GM21447 (cell line): Measurements from ENCODE around the gene AKAP8L.

Experiments used
- ATAC-seq: cut with Tn5 transposase; IDR thresholded peaks from one replicate; pipeline ENCODE4 v1.9.1; 2021; ENCODE audit not compliant: unreplicated experiment

Gene AKAP8L

GRCh38 chr19:15436012-15436825 is 17.4 kb upstream of the AKAP8L start:
- no peak for ATAC-seq

GRCh38 chr19:15433519-15434069 is 14.8 kb upstream of the AKAP8L start:
- ATAC-seq, result no peak

GRCh38 chr19:15432629-15433518 is 14.1 kb upstream of the AKAP8L start:
- ATAC-seq, result peak; percentile 55

DNA sequence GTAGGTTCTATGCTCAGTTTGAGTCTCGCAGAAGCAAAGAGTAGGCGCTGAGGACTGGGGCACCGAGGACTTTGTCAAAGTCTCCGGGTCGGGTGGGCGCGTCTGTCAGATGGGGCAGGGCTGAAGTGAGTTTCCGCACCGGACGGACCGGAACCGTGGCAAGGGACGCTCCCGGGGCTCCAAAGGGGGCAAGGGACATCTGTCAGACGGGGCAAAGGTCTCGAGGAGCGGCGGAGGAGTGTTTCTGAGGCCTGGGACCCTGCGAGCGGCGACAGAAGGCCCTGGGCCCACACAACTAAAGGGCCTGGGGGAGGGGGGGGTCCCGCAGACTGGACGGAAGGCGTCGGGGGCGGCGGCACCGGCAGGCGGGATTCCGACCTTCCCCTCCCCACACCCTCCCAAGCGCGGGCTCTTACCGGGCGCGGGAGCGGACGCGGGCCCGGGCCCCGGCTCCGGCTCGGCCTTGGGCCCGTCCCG is 13.3 kb upstream of the AKAP8L start:
- peak; percentile 12 for ATAC-seq

DNA sequence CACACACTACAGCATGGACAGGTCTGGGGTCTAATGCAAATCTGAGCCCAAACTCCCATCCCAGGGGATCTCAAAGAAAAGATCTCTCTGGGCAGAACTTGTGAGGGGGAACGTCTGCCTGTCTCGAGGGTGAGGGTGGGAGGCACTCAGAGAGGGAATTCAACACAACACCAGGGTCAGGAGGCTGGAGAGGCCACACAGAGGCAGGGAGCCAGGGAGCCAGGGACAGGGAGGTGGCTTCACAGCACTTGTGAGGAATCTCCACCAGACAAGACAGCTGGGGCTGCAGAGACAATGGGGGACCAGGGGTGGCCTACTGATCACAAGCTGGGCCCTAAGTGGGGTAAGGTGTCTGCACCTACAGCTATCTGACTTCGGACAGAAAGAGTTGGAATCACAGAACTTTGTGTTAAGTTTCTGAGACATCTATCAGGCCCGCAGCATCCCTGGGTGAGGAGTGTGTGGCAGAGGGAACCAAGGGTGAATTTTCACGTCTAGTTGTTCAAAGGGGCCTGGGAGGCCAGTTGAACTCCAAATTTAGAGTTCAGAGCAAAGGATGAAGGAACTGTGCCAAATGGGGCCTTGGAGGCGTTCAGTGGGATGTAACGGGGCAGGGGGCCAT is 12.7 kb upstream of the AKAP8L start:
- ATAC-seq, result no peak

- ATAC-seq, result no peak
Observed at GRCh38 chr19:15430526-15431120, 11.8 kb upstream of the AKAP8L start.

DNA sequence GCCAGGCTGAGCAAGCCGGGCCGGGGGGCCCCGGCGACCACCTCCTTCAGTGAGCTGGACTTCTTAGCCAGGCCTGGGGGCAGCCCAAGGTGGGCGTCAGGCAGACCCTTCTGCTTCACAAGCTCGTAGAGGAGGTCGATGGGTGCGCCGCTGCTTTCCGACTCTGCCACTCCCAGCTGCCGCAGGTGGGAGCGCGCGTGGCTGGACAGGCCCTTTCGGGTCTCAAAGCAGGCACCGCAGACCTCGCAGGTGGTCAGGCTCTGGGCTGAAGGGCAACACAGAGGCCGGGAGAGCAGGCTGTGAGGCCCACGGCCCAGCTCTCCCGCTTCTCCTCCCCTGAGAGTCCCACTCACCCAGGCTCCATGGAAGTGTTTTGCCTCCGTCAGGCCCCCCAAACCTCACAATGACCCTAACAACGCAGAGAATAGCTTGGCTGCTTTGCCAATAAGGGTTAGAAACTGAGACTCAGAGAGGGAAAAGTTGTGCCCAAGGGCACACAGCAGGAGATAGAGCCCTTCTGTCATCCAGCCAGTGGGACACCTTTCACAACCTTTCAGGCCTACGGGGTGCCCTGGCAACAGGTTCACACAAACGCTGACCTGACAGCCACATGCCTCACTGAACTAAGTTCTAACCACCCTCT is 11.2 kb upstream of the AKAP8L start:
- no peak for ATAC-seq

DNA sequence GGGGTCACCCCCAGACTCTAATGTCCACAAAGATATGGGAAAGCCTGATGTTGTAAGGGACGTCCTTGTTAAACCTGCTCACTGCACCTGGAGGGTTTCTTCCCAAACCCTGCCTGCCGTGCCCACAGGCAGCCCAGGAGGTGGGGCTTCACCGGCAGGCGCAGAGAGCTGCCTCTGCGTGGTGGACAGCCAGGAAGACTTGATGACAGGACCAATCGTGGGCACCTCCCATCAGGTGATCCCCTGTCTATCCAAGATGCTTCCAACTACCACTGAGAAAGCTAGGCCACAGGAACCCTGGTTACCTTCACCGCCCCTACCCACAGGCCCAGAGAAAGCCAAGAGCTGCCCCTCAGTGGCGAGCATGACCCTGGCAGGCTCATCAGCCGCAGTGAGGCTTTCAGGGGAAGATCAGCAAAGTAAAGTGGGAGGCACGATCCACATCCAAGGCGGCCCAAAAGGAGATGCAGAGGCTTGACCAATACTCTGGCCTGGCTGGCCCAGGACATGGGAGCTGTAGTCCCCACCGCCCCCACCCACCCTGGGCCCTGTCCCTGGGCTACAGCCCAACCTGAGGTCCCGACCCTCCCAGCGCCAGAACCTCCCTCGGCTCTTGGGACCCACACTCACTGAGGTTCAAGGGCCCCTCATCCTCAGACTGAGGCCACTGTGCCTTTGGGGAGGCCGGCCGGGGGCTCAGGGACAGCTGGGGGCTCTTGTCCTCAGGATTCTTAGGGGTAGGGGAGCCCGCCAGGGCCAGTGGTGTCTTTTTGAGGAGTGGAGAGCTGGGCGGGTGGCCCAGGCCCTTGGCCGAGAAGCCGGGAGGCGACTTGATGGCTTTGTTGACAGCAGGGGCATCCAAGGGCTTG is 10.4 kb upstream of the AKAP8L start:
- no peak for ATAC-seq

DNA sequence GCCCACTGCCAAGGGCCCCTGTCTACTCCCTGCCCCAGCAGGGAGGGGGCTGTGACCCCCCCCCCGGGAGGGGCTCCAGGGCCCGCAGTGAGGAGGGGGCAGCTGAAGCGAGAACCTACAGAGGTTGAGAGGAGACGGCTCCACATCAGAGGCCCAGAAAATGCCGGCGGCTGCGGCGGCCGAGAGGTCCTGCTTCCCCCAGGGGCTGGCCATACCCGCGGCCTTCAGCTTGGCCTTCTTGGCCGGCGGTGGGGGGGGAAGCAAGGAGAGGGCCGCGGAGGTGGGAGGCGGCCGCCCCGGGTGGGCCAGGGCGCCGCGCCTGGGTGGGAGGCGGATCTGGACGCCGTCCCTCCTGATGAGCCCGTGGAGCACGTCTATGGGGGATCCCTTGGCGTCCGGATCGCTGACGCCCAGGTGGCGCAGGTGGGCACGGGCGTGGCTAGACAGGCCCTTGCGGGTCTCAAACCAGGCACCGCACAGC is 9.2 kb upstream of the AKAP8L start:
- no peak for ATAC-seq

GRCh38 chr19:15427350-15427700 is 8.5 kb upstream of the AKAP8L start:
- no peak for ATAC-seq

DNA sequence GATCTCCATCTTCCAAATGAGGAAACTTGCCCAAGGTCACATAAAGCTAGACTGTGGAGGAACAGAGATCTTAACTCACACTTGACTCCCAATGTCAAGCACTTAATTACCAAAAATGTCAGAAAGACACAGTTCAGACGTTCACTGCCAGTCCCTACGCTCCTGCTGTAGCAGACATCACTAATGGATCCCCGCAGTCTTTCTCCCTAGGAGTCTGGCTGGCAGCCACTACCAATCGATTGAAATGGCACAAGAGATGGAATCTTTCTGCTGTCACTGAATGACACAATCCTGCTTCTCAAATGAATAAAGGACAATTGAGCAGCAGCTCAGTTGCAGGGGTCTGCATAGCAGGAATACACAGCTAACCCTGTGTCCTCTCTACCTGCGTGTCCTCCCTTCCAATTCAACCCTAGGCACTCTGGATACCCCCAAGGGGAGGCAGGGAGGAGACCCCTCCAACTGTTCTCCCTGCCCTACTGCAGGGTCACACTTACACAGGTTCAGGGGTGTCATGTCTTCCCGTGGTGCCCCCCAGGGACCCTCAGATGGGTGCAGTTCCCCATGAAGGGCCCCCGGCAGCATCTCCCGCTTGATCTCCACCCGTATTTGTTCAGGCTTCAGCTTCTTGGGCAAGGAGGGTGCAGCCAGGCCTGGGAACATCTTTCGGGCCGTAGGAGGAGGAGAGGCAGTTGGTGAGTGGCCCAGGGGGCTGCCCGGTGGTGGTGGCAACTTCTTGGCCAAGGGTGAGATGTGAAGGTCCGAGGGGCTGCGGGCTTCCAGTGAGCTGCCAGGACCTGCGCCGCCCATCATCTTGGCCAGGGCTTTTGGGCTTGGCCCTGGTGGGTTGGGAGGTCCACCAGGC is 7.9 kb upstream of the AKAP8L start:
- no peak for ATAC-seq

- ATAC-seq, result no peak
Observed at GRCh38 chr19:15425321-15425950, 6.6 kb upstream of the AKAP8L start.

- ATAC-seq, result no peak
Observed at GRCh38 chr19:15424692-15425272, 6.0 kb upstream of the AKAP8L start.

- no peak for ATAC-seq
Observed at GRCh38 chr19:15424121-15424520, 5.3 kb upstream of the AKAP8L start.

GRCh38 chr19:15423130-15423529 is 4.3 kb upstream of the AKAP8L start:
- no peak for ATAC-seq

- ATAC-seq, result no peak
Observed at GRCh38 chr19:15422296-15423075, 3.7 kb upstream of the AKAP8L start.
